ENCODE results near the gene CDH22. TPM values are rescaled to one million over a fixed set of nuclear protein-coding genes. Genes with fewer than 3 reads are reported as not detected.

CDH22 gene
- total and polyA plus RNA-seq, 12 donors = 0.04 to 11.0 (median 0.64) TPM

- no peak overlapping the region for H3K4me3 ChIP-seq
- H3K4me1 ChIP-seq = peaks cover 0 to 31% (median 24%) of the 10 kb centered on the region in 9 donors
- peaks cover 0 to 40% (median 0%) of the 10 kb centered on the region in 9 donors for H3K36me3 ChIP-seq
- 24 to 33% methylated on average over 5 of the region's 5 CpGs for WGBS, 2 donors
- H3K27me3 ChIP-seq = peaks cover 0 to 39% (median 0%) of the 10 kb centered on the region in 7 donors
- intact Hi-C loops (cut with DNase I) = loop anchor here in 5 of 10 donors (2.0 to 10.0 kb wide), 8 partner anchors 42 to 555 kb away; partner anchors contain the start of genes CDH22 (in 3 of the 5) and TP53RK (in 1 of the 5)
- DNase-seq (no peak), ATAC-seq (peak in 4 of 8 donors; percentile 18 to 41 (median 23))
- no peaks in the 10 kb centered on the region for H3K9me3 ChIP-seq
- TF ChIP-seq, protein P1, sequence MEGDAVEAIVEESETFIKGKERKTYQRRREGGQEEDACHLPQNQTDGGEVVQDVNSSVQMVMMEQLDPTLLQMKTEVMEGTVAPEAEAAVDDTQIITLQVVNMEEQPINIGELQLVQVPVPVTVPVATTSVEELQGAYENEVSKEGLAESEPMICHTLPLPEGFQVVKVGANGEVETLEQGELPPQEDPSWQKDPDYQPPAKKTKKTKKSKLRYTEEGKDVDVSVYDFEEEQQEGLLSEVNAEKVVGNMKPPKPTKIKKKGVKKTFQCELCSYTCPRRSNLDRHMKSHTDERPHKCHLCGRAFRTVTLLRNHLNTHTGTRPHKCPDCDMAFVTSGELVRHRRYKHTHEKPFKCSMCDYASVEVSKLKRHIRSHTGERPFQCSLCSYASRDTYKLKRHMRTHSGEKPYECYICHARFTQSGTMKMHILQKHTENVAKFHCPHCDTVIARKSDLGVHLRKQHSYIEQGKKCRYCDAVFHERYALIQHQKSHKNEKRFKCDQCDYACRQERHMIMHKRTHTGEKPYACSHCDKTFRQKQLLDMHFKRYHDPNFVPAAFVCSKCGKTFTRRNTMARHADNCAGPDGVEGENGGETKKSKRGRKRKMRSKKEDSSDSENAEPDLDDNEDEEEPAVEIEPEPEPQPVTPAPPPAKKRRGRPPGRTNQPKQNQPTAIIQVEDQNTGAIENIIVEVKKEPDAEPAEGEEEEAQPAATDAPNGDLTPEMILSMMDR (IDR thresholded peaks at IDR 0.05) = no peak
- H3K27ac ChIP-seq = no peak overlapping the region
Measured at GRCh38 chr20:46129955-46130481, 178.3 kb downstream of the CDH22 start.

GRCh38 chr20:46128310-46129151 is 179.8 kb downstream of the CDH22 start:
- peak in 5 of 8 donors; percentile 19 to 58 (median 38) for ATAC-seq
- 35 to 40% methylated on average over 16 of the region's 16 CpGs for WGBS, 2 donors
- DNase-seq = peak; percentile 24 to 35

GRCh38 chr20:46127396-46128010 is 180.8 kb downstream of the CDH22 start:
- peaks cover 0 to 63% (median 13%) of the 10 kb centered on the region in 9 donors for H3K36me3 ChIP-seq
- intact Hi-C loops (cut with DNase I) = loop anchor here in 2 of 10 donors (2.0 kb wide), 2 partner anchors 181 to 221 kb away; partner anchors contain the start of gene CDH22 (in 1 of the 2)
- no peak for ATAC-seq

More at GRCh38 chr20:46128310-46129151, 179.8 kb downstream of the CDH22 start:
- Histone ChIP-seq H3K4me3 (no peak overlapping the region), H3K27ac (no peak overlapping the region), H3K36me3 (peaks cover 0 to 53% (median 4%) of the 10 kb centered on the region in 9 donors), H3K9me3 (no peaks in the 10 kb centered on the region), H3K27me3 (peaks cover 0 to 28% (median 0%) of the 10 kb centered on the region in 7 donors), H3K4me1 (peaks cover 0 to 31% (median 24%) of the 10 kb centered on the region in 9 donors)
- intact Hi-C loops (cut with DNase I) = loop anchor here in 2 of 10 donors (2.0 kb wide), 2 partner anchors 180 to 220 kb away; partner anchors contain the start of gene CDH22 (in 1 of the 2)
- TF ChIP-seq, protein P1 (IDR thresholded peaks at IDR 0.05) = peak; percentile 31 to 70 (median 63)

More at GRCh38 chr20:46127396-46128010, 180.8 kb downstream of the CDH22 start:
- Histone ChIP-seq H3K4me1 (peaks cover 0 to 26% (median 21%) of the 10 kb centered on the region in 9 donors), H3K27ac (no peak overlapping the region), H3K9me3 (no peaks in the 10 kb centered on the region), H3K27me3 (peaks cover 0 to 20% (median 0%) of the 10 kb centered on the region in 7 donors), H3K4me3 (no peak overlapping the region)
- TF ChIP-seq, protein P1 (IDR thresholded peaks at IDR 0.05) = no peak
- DNase-seq = no peak
- WGBS, 2 donors = 72 to 73% methylated on average over 11 of the region's 11 CpGs

Data from heart right ventricle (tissue), 16 donors.